Activated T-cell treated with anti-CD3 and anti-CD28 coated beads for 48 hours (primary cell): ENCODE measurements around the gene TREML4.
"Not testable (repeated sequence)": the region's sequence is repeated elsewhere in the genome, so short reads cannot be mapped to it uniquely, and the experiment has no call there.

Source experiments
- DNase-seq: peaks from one replicate; pipeline ENCODE4 v3.0.0-alpha.2; 2020; ENCODE audit warnings: low read depth

Gene TREML4

GRCh38 chr6:41208439-41209106 is 19.6 kb upstream of the TREML4 start:
- DNase-seq = no peak

- DNase-seq = no peak
Measured at GRCh38 chr6:41209547-41210320, 18.4 kb upstream of the TREML4 start.

GRCh38 chr6:41214559-41215238 is 13.4 kb upstream of the TREML4 start:
- no peak for DNase-seq

- DNase-seq = no peak
Measured at GRCh38 chr6:41215777-41216176, 12.4 kb upstream of the TREML4 start.

DNA sequence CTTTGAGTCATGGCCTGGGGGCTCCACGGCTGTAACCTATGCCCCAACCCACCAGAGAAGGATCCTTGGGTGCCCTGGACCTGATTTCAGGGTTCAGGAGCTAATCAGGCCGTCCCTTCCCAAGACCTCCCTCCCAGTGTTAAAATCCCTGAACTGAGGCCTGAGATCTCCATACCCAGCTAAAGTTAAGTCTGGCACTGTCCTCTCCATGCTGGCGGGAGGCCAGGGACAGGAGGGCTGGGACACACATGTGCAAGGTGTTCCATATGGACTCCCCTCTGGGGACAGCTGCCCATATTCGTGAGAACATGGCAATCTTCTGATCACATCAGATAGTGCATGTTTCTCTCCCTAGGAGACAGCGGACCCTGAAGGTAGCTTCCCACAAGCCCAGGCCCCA is 11.5 kb upstream of the TREML4 start:
- DNase-seq = no peak

GRCh38 chr6:41222045-41222444 is 6.1 kb upstream of the TREML4 start:
- no peak for DNase-seq

GRCh38 chr6:41222513-41222912 is 5.6 kb upstream of the TREML4 start:
- DNase-seq = no peak

DNA sequence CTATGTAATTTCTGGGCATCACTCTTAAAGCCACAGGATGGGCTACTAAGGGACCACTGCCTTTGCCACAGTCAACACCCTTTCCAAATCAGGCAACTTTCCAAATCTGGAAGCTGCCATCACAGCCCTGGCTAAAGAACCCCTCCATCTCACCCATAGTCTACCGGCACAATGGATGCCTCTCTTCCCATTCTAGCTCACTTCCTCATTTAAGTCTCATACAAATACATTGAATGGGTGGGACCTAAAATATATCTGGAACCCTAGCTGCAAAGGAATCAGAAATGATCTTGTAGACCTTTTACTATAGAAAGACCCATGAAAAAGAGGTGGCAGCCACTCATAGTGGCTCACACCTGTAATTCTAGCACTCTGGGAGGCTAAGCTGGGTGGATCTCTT is 3.3 kb upstream of the TREML4 start:
- no peak for DNase-seq

- no peak for DNase-seq
Measured at GRCh38 chr6:41226752-41227151, 1.4 kb upstream of the TREML4 start.

- no peak for DNase-seq
Measured at GRCh38 chr6:41228616-41229015, 467 bp downstream of the TREML4 start.

- DNase-seq = no peak
Measured at GRCh38 chr6:41229721-41230120, 1.6 kb downstream of the TREML4 start.

DNA sequence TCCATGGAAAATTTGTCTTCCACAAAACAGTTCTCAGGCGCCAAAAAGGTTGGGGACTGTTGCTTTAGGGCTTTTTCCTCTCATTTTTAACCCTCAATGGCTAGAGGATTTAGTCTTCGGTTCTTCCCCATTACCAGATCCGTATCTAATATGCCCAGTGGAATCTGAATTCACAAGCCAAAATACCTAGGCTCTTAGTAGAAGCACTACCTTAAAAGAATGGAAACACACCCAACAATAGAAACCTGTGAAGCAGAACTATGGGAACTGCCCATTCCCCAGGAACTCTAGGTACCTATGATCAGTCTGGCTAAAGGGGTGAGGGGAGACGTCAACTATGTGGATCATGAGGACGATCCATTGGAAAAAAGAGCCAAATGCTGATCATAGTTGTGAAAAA is 3.1 kb downstream of the TREML4 start:
- DNase-seq = no peak

DNA sequence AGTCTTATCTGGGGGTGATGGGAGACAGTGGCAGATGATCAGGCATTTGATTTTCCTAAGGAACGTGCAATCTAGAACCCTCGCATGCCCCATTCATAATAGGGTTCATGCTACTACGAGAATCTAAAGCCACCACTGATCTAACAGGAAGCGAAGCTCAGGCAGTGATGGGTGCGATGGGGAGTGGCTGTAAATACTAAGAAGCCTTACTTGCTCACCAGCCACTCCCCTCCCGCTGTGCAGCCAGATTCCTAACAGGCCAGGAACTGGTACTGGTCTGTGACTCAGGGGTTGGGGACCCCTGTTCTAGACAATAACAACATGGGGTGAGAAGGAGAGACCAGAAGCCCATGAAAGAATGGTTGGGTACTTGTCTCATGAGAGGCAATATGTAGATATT is 4.5 kb downstream of the TREML4 start:
- no peak for DNase-seq

DNA sequence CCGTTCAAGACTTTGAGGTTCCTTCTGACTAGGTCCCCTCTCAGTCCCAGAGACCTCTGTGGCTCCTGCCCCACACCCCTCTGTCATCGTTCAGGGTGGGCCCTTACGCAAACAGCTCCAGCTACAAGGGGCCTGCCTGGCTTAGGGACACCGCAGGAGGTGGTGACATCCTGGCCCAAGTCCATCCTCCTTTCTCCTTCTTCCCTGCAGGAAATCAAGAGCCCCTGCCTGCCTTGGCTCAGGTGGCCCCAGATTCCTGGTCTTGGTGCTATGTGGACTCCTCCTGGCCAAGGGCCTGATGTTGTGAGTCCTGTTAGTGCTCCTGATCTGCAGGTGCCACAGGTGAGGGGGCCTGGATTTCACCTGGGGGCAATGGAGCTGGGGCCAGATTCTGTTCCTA is 8.1 kb downstream of the TREML4 start:
- no peak for DNase-seq

DNA sequence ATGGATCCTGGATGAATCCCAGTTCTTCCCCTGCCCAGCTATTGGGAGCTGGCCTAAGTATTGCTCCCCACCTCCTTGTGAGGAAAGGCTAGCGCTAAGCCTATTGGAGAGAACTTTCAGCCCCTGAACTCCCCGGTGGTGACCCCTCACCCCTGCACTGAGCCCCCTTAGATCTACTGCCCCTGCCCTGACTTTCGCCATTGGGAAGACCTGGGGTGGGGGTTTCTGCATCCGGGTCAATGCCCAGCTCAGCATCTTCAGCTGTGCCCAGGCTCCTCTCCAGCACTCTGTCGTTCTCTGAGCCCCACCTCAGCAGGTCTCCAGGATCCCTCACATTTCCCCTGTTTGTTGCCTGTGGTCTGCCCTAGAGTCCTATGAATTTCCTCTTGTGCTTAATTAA is 9.0 kb downstream of the TREML4 start:
- DNase-seq = no peak

DNA sequence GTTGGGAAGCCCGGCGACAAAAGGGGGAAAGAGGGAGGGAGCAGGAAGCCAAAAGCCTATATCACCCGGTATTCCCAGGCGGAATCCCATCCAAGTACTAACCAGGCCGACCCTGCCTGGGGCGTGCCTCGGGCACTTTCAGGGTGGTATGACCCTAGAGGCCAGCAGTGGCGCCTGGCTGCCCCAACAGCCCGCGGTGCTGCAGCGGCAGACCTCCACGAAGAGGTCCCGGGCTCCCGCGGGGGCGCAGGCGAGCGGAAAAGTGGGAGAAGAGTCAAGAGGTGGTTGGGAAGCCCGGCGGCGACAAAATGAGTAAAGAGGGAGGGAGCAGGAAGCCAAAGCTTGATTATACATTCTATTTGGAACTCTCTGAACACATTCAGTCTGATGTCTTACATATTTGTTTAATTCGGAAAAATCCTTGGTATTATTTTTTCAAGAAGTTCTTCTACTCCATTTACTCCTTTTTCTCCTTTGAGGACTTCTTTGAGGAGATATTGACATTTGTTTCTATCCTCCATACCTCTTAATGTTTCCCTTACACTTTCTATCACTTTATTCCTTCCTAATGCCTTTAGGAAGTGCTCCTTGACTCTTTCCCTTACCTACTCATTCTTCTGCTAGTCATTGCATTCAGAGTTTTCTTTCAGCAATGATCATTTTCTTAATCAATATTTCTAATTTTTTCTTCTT is 11.5 kb downstream of the TREML4 start:
- no peak for DNase-seq

- not testable (repeated sequence) for DNase-seq
Measured at GRCh38 chr6:41246529-41246928, 18.4 kb downstream of the TREML4 start.

GRCh38 chr6:41247288-41247865 is 19.2 kb downstream of the TREML4 start:
- no peak for DNase-seq

DNA sequence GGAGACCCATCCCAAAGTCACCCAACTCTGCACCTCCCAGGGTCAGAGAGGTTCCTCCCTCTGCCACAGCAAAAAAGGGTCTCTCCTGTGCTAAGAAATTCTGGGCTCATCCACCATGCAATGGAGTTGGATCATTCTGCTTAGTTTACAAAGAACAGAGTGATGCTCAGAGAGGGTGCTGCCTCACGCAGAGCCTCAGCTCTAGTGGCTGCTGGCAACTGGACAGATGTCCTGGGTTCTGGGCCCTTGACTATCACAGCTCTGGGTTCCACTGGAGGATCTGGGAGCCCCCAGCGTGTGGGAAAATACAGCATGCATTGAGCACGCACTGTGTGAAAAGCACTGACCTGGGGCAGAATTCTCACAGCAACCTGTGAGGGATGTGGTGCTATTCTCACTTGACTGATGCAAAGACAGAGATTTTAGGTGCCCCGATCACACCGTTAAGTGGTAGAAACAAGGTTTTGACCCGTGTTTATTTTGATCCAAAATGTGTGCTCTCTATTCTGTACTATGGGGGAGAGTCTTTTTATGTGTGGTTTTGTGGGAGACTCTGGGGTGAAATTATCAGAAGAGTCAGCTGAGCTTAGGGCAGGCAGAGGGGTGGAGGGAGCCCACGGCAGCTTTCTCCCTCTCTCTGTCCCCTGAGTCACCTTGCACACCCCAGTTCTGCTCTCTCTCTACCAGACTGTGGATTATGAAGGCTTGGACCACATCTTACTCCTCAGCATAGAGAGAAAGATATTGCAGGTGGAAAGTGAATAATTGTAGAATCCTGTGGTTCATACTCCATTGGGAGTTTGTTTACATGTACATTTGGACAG is 19.9 kb downstream of the TREML4 start:
- no peak for DNase-seq

DNA sequence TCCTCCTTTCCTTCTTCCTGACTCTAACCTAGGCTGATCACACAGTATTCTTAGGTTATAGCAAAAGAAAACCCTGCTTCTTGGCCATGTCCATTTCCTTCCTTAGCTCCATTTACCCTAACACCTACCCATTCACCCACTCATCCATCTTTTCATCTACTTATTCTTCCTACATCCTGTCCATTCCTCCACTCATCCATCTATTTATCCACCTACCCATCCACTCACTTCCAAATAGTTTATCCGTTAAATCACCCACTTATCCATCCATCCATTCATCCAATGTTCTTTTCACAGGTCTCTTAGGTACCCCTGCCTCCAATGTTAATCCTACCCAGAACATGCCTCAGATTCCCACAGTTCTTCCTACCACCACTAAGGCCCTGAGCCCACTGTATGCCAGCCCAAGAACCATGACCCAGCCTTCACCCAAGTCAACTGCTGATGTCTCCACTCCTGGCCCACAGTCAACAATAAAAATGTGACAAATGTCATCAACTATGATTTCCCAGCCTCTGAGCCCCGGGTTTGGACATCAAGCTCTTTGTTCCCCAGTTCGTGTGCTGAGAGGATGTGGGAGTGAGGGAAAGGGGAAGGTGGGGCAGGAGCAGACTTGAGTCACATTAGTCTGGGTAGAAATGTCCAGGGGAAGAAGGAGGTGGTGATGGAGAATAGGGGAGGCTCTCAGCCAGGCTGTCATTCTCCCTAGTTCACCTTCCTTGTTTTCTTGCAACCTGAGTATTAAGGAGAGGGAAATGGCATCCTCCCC is 24.4 kb downstream of the TREML4 start:
- DNase-seq = no peak

GRCh38 chr6:41255110-41255509 is 27.0 kb downstream of the TREML4 start:
- no peak for DNase-seq
